ENCODE measurements around the gene RPP25. TPM values are rescaled to one million over a fixed set of nuclear protein-coding genes. Genes with fewer than 3 reads are reported as not detected.

RPP25 gene
- total and polyA plus RNA-seq, 2 of the 13 experiments (the other 11 are each of a cell fraction or from before 2014, with no cell fraction given): 0.05 to 0.11 TPM

- TF ChIP-seq NFATC3 (CRISPR knock-in tag; IDR thresholded peaks at IDR 0.05) (no peak), RBM22 (optimal IDR thresholded peaks at IDR 0.05; ENCODE audit: low read length) (no peak), ZFP36L2 (CRISPR knock-in tag; IDR thresholded peaks at IDR 0.05) (no peak), NBN (conservative IDR thresholded peaks at IDR 0.05) (no peak), ZNF550 (CRISPR knock-in tag; IDR thresholded peaks at IDR 0.05; ENCODE audit: borderline replicate concordance) (no peak), MIER2 (CRISPR knock-in tag; IDR thresholded peaks at IDR 0.05) (no peak; the same call in 1 of the 2 replicates), ZNF580 (CRISPR knock-in tag; IDR thresholded peaks at IDR 0.05; ENCODE audit: borderline replicate concordance, low read depth) (no peak), ERF (CRISPR knock-in tag; IDR thresholded peaks at IDR 0.05) (no peak), MAFG (CRISPR knock-in tag; IDR thresholded peaks at IDR 0.05) (no peak), PAX8 (CRISPR knock-in tag; IDR thresholded peaks at IDR 0.05; ENCODE audit: borderline replicate concordance) (no peak), HDAC6 (IDR thresholded peaks at IDR 0.05; ENCODE audit: low read depth, low read length) (no peak), RNF2 (conservative IDR thresholded peaks at IDR 0.05; ENCODE audit: low read depth) (no peak), ZNF567 (CRISPR knock-in tag; IDR thresholded peaks at IDR 0.05; ENCODE audit: borderline replicate concordance) (no peak), HHEX (CRISPR knock-in tag; IDR thresholded peaks at IDR 0.05) (no peak), SPEN (CRISPR knock-in tag; IDR thresholded peaks at IDR 0.05; ENCODE audit: low read depth) (peak; percentile 49; the same call in 1 of the 2 replicates), SYNCRIP (IDR thresholded peaks at IDR 0.05; ENCODE audit: insufficient read depth, low read depth, low read length) (no peak), REPIN1 (CRISPR knock-in tag; IDR thresholded peaks at IDR 0.05; ENCODE audit: borderline replicate concordance, low read depth) (peak; percentile 7; the same call in 1 of the 2 replicates), PHF5A (CRISPR knock-in tag; IDR thresholded peaks at IDR 0.05; ENCODE audit: low read depth, unreplicated experiment) (no peak), RCOR2 (CRISPR knock-in tag; IDR thresholded peaks at IDR 0.05) (no peak), ARID2 (CRISPR knock-in tag; IDR thresholded peaks at IDR 0.05; ENCODE audit: borderline replicate concordance) (no peak), ELF4 (CRISPR knock-in tag; IDR thresholded peaks at IDR 0.05; ENCODE audit: borderline replicate concordance) (0 out of 2 replicates have a peak, but pooled peaks have one; percentile 8), RAD51 (IDR thresholded peaks at IDR 0.05; ENCODE audit: borderline replicate concordance) (no peak), DBP (CRISPR knock-in tag; IDR thresholded peaks at IDR 0.05; ENCODE audit: not compliant biosample characterization) (no peak), ZNF207 (IDR thresholded peaks at IDR 0.05; ENCODE audit: borderline replicate concordance) (no peak), FOXP1 (IDR thresholded peaks at IDR 0.05) (no peak), FOXP1 (CRISPR knock-in tag; IDR thresholded peaks at IDR 0.05) (no peak), SKI (IDR thresholded peaks at IDR 0.05; ENCODE audit: partially characterized antibody) (no peak), NFKB2 (CRISPR knock-in tag; IDR thresholded peaks at IDR 0.05; ENCODE audit: borderline replicate concordance) (peak; percentile 56; the same call in 1 of the 2 replicates), ZNF674 (CRISPR knock-in tag; IDR thresholded peaks at IDR 0.05; ENCODE audit: low read depth) (no peak), ZFY (CRISPR knock-in tag; IDR thresholded peaks at IDR 0.05) (peak; percentile 34; the same call in 1 of the 2 replicates), ZNF607 (CRISPR knock-in tag; IDR thresholded peaks at IDR 0.05; ENCODE audit: borderline replicate concordance) (no peak)
Measured at GRCh38 chr15:74995779-74996765, 39.5 kb upstream of the RPP25 start (continued).

Measured in HepG2 (cell line).